HG03175 (cell line): ENCODE results near the gene RAB5IF.
"Not testable (repeated sequence)": the region's sequence is repeated elsewhere in the genome, so short reads cannot be mapped to it uniquely, and the experiment has no call there.

Source experiments
- ATAC-seq: cut with Tn5 transposase; IDR thresholded peaks from one replicate; pipeline ENCODE4 v1.9.1; 2021; ENCODE audit warnings: mild to moderate bottlenecking, moderate library complexity; ENCODE audit not compliant: unreplicated experiment

Gene RAB5IF

DNA sequence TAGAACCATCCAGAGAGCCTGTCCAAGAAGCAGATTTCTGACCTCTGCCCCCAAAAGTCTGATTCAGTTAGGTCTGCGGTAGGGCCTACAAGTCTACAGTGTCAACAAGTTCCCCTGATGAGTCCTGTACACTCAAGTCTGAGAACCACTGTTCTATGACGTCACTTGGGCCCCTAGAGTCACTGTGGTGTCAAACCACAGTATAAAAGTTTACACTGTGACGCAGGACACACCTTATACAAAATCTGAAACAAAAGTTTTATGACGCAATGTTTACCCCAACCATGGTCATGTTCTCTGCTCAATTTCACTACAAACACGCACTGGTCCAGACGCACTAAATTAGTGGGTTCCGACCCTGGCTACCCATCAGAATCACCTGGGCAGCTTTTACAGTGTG lies 22.5 kb downstream of the RAB5IF start:
- no peak for ATAC-seq

GRCh38 chr20:36629719-36630681 lies 24.4 kb downstream of the RAB5IF start:
- peak; percentile 74 for ATAC-seq

GRCh38 chr20:36631646-36632045 lies 26.1 kb downstream of the RAB5IF start:
- ATAC-seq, result no peak

GRCh38 chr20:36632147-36632486 lies 26.5 kb downstream of the RAB5IF start:
- no peak for ATAC-seq

- ATAC-seq, result no peak
These were observed 27.1 kb downstream of the RAB5IF start for GRCh38 chr20:36632487-36633284.

DNA sequence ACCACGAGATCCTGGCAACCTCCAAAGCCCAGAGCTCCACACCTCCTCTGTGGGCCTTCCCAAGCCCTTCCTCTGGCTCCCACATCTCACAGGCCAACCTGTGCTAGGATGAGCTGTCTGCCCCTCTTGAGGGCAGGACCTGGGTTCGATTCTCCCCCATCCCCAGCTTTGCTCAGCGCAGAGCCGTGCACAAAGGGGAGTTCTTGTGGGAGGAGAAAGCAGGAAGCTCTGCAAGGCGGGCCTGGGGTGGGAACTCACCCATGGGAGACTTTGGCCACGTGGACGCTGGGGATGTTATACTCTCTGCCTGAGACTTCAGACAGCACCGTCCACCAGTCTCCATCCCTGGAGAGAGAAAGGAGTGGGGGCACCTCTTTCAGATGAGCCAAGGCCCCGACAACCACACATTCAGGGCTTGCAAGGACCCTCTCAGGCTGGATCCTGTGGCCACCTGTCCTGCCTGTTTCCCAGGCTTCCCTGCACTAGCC lies 27.8 kb downstream of the RAB5IF start:
- no peak for ATAC-seq

DNA sequence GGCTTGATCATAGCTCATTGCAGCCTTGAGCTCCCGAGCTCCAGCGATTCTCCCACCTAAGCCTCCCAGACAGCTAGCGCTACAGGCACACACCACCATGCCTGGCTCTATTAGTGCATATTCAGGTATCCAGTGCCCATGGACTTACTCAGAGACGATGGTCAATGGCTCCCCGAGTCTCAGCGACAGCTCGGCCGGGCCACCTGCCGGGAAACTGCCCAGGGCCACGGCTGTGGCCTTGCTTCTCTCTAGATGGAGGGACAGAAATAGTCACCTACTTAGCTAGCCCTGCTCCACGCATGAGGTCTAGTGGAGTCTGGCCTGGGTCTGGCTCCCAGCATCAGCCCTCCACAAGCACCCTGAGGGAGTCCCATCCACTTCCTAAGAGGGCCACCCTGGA lies 28.8 kb downstream of the RAB5IF start:
- no peak for ATAC-seq

DNA sequence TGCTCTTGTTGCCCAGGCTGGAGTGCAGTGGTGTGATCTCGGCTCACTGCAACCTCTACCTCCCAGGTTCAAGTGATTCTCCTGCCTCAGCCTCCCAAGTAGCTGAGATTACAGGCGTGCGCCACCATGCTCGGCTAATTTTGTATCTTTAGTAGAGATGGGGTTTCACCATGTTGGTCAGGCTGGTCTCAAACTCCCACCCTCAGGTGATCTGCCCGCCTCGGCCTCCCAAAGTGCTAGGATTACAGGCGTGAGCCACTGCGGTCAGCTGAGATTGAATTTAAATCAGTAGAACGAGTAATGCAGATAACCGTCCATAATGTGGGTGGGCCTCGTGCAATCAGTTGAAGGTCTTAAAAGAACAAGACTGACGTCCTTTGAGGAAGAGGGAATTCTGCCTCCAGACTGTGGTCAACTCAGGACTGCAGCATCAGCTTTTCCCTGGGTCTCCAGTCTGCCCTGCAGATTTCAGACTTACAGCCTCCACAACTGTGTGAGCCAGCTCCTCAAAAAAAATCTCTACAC lies 33.4 kb downstream of the RAB5IF start:
- not testable (repeated sequence) for ATAC-seq

DNA sequence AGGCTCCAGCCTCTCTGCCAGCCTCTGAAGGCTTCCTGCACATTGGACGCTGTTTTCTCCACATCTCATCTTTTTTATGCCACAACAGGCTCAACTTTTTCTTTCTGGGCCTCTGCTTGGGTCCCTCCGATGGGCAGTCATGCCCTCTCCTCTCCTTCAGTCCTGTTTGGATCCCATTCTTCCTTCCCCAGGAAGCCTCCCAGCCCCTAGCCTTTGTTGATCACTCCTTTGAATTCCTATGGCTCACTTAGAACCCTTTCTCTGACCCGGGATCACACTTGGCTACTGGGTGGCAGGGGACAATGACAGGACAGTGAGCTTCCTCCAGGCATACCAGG lies 35.9 kb downstream of the RAB5IF start:
- ATAC-seq, result no peak

DNA sequence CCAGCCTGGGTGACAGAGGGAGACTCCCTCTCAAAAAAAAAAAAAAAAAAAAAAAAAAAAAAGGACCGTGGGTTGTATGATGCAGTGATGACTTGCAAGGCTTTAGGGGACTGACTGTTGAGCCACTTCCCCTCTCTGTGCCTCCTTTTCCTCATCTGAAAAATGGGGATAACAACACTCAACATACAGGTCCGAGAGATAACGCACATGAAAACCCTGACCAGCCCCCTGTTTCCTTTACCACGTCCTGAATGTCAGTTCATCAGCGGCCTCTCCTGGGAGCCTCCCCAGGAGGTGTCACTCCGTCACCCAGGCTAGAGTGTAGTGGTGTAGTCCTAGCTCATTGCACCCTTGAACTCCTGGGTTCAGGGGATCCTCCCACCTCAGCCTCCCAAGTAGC lies 36.6 kb downstream of the RAB5IF start:
- no peak for ATAC-seq

GRCh38 chr20:36644032-36644705 lies 38.6 kb downstream of the RAB5IF start:
- ATAC-seq, result no peak

DNA sequence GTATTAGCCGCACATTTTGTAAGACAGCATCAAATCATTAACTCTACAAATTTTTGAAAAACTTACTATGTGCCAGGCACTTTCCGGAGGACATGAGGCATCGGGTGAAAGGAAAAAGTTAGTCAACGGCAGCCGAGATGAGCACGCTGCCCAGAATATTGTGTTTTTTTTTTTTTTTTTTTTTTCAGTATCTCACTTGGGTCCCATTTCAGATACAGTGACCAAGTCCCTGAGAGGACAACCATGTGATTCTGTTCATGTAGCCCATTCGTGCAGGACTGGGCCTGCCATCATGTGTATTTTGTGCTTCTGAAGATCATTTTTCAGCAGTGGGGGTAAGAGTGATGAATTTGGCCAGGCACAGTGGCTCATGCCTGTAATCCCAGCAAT lies 39.1 kb downstream of the RAB5IF start:
- no peak for ATAC-seq

DNA sequence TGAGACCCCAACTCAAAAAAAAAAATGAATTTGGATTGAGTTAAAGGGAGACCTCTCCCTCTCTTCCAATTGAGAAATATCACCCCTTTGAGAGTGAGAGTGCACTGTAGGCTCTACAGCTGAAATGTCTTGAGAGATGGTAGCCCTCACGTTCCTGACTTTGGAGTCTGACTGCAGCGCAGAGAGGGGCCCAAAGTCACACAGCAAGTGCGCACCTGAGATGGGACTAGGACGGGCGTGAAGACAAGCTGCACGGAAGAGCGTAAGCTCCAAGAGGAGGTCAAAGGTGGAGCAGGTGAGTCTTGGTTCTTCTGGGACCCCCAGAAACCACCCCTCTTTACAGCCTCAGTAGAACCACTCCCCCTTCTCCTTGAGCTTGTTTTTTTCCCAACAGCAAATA lies 39.8 kb downstream of the RAB5IF start:
- ATAC-seq, result no peak

DNA sequence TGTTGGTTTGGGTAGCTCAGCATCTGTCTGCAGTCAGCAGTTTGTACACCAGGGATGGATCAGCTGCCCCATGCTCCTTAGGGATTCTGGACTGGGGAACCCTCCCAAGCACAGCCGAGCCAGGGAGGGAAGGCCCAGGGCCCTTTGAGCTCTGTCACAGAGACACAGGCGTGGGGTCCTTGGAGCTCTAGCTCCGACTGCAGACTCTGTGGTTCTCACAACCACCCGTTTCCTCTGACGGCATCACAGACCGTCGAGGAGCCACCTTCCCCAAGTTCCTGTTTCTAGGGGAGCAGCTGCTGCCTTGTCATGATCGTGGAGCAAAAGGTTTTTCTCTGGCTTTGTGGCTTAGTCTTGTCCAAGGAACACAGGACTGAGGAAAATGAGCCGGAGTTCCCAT lies 40.4 kb downstream of the RAB5IF start, which contains the start of gene SLA2:
Gene SLA2 (minus strand): TSS at position 199 of the 400 bp plus-strand sequence. CDS start 4,861 bp downstream, outside the sequence.
- ATAC-seq, result no peak

- ATAC-seq, result no peak
These were observed 41.1 kb downstream of the RAB5IF start for GRCh38 chr20:36646678-36647077.

DNA sequence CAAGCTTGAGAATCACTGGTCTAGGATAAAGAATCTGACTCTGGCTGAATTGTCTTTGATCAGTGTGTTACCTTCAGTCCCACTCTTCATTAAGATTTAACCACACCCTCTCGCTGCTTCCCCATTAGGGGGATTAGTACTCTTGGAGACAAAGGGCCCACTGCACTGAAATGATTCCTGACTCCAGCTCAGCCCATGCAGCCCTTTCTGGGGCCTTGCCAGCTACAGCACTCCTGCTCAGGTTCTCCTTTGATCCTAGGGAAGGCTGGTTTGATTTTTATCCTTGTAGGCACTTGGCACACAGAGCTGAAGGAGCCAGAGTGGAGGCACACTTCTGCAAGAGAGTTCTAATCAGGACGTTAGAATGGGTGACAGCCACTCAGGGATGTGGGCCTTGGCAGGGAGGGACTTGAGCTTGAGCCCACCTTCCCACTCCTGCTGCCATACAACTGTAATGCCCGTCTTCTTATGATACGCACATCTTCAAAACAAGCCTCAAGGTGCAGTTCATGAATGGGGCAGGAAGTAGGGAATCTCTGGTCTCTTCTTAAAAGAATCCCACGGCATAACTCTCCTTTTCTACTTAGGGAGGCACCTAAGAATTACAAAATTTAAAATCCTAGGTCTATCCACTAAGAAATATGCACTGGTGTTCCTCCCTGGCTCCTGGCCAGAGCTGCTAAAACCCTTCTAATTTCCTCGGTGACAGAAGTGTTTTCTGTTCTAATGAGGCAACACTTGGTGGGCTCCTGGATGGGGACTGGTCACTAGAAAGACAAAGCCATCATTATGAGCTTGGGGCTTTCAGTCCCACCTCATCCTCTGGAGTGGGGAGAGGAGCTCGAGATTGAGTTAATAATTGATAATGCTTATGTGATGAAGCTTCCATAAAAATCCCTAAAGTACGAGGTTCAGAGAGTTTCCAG lies 41.9 kb downstream of the RAB5IF start:
- ATAC-seq, result no peak

- ATAC-seq, result no peak
These were observed 47.9 kb downstream of the RAB5IF start for GRCh38 chr20:36653456-36653855.

GRCh38 chr20:36654506-36654905 lies 48.9 kb downstream of the RAB5IF start:
- no peak for ATAC-seq

DNA sequence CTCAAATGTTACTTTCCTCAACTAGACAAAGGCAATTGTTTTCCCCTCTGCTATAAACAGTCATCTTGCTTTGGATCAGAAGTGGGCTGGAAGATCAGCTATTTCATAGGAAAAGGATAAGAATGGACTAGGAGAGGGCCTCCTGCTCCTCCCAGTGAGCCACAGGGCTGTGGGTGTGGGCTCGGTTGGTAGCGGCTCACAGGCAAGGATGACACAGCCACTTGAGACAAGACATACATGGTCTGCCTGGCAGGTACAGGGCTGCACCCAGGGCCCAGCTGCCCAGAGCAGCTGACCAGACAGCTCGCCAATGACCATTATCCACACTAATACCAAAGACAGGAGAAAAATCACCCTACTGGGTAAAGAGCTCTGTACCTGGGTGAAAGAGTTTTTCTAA lies 49.4 kb downstream of the RAB5IF start:
- ATAC-seq, result no peak

DNA sequence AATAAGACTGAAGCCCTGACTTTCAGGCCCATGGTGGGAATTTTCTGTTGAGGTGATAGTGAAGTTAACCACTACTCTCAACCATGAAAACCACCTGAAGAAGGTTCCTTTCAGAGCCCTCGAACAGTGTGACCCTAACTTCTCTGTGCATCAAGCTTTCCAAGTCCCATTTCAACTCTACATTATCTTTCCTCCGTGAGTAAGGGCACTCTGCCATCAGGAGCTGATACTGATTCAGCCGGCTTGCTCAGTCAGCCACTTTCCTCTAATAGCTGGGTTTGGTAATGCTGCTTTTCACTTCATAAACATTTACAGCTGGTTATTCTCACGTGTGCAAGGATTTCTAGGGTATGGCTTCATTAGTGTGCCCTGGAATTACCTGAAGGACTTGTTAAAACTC lies 51.2 kb downstream of the RAB5IF start:
- ATAC-seq, result no peak
